Effector memory CD4-positive, alpha-beta T cell (primary cell): Measurements from ENCODE around the gene DTNB.
"Not testable (repeated sequence)": the region's sequence is repeated elsewhere in the genome, so short reads cannot be mapped to it uniquely, and the experiment has no call there.

Experiments used
- DNase-seq, 3 donors: peaks; one replicate each; pipeline ENCODE4 v3.0.0-alpha.2; 2020
- H3K27ac ChIP-seq: 2 replicates; pipeline ENCODE4 v1.7.0; 2013; ENCODE audit warnings: mild to moderate bottlenecking, low read length, moderate library complexity; ENCODE audit not compliant: insufficient read depth, poor library complexity, severe bottlenecking
- H3K27me3 ChIP-seq: replicated peaks from 2 replicates; pipeline ENCODE4 v1.7.0; 2013; ENCODE audit warnings: mild to moderate bottlenecking, low read length; ENCODE audit not compliant: insufficient read depth, control insufficient read depth, poor library complexity, severe bottlenecking
- H3K36me3 ChIP-seq: 2 replicates; pipeline ENCODE4 v1.7.0; 2013; ENCODE audit warnings: mild to moderate bottlenecking, low read length, moderate library complexity; ENCODE audit not compliant: control insufficient read depth, insufficient read depth
- H3K4me1 ChIP-seq: 2 replicates; pipeline ENCODE4 v1.7.0; 2013; ENCODE audit warnings: low read length, mild to moderate bottlenecking; ENCODE audit not compliant: control insufficient read depth, insufficient read depth, poor library complexity, severe bottlenecking
- H3K4me3 ChIP-seq: 2 replicates; pipeline ENCODE4 v1.7.0; 2013; ENCODE audit warnings: low read length, low read depth, mild to moderate bottlenecking; ENCODE audit not compliant: insufficient read depth, poor library complexity, severe bottlenecking
- H3K9me3 ChIP-seq: 2 replicates; pipeline ENCODE4 v1.7.0; 2013; ENCODE audit warnings: mild to moderate bottlenecking, low read length, moderate library complexity; ENCODE audit not compliant: control insufficient read depth

Gene DTNB

DNA sequence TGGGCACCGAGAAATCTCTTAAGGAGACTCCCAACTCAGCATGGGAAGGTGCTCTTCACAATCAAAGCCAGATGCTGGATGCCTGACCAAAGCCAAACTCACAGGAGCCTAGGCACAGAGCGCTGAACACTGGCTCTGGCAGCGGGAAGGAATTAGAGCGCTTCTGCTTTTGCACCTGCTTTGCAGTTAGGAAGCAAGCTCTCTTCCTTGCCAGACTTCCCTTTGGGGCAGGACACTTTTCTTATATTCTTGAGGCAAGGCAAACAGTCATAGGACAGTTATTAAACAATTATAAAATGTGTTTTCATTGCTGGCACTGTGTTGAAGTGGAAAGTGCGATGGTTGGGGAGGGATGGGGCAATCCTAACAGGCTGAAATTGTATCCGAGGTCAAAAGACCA, 252.1 kb downstream of the DTNB start:
- no peak overlapping the region for H3K27ac ChIP-seq
- H3K36me3 ChIP-seq, result no peaks in the 10 kb centered on the region
- H3K4me3 ChIP-seq, result no peak overlapping the region
- H3K27me3 ChIP-seq, result no peaks in the 10 kb centered on the region
- no peak for DNase-seq
- H3K9me3 ChIP-seq, result no peaks in the 10 kb centered on the region
- H3K4me1 ChIP-seq, result no peaks in the 10 kb centered on the region

DNA sequence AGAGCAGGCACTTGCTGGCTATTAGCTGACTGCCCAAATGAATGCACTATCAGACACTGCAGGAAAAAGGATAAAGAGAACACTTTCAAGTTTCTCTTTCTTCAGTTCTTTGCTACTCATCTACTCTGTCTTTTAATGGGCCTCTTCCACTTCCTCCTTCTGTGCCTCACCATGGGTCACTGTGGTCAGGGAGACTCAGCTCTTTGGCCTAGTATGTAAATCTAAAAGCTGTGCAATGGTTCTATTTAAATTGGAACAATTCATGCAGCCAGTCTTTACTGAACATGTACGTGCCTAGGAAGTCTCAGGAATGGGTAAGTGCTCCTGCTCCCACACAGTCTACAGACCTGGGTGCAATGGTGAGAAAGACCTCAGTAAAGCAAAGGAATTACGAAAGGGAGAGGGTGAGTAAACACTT, 252.5 kb downstream of the DTNB start:
- Histone ChIP-seq H3K27ac (no peak overlapping the region), H3K9me3 (no peaks in the 10 kb centered on the region), H3K36me3 (no peaks in the 10 kb centered on the region), H3K27me3 (no peaks in the 10 kb centered on the region), H3K4me3 (no peak overlapping the region), H3K4me1 (no peaks in the 10 kb centered on the region)
- DNase-seq, result no peak

GRCh38 chr2:25419678-25420242, 253.6 kb downstream of the DTNB start:
- Histone ChIP-seq H3K36me3 (no peaks in the 10 kb centered on the region), H3K27me3 (no peaks in the 10 kb centered on the region), H3K4me3 (no peak overlapping the region), H3K4me1 (no peaks in the 10 kb centered on the region), H3K27ac (no peak overlapping the region), H3K9me3 (no peaks in the 10 kb centered on the region)
- no peak for DNase-seq

GRCh38 chr2:25418944-25419677, 254.3 kb downstream of the DTNB start:
- H3K27me3 ChIP-seq, result no peaks in the 10 kb centered on the region
- no peak overlapping the region for H3K4me3 ChIP-seq
- no peaks in the 10 kb centered on the region for H3K9me3 ChIP-seq
- no peak for DNase-seq
- no peaks in the 10 kb centered on the region for H3K36me3 ChIP-seq
- no peaks in the 10 kb centered on the region for H3K4me1 ChIP-seq
- no peak overlapping the region for H3K27ac ChIP-seq

DNA sequence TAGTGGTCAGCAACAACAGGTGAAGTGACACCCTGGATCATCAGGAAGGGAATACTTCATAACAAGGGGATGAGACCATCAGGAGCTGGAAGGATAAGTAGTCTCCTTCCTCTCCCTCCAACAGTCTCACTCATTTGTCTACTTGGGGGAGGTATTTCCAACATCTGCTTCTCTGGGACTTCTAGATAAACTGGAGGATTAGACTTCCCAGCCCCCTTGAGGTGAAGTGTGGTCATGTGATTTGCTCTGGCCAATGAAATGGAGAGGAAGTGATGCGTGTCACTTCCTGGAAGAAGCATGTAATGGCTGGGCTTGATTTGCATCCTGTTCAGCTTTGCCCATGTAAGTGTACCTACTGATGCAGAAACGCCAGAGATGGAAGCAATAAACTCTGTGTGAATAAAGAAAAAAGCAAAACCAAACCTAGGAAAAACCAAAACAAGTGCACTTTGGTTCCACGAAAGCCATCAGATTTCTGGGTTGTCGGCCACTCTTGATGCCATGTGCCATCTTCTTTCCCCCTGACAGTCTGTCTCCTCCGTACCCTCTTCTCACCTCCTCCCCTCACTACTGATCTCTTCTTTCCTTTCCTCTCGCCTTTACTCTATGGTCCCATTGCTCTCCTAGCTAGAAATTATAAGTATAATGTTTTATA, 255.5 kb downstream of the DTNB start:
- no peaks in the 10 kb centered on the region for H3K36me3 ChIP-seq
- no peak overlapping the region for H3K4me3 ChIP-seq
- H3K27me3 ChIP-seq, result no peaks in the 10 kb centered on the region
- no peak overlapping the region for H3K27ac ChIP-seq
- no peaks in the 10 kb centered on the region for H3K4me1 ChIP-seq
- no peaks in the 10 kb centered on the region for H3K9me3 ChIP-seq
- DNase-seq, result no peak

GRCh38 chr2:25416674-25417073, 256.7 kb downstream of the DTNB start:
- no peak overlapping the region for H3K27ac ChIP-seq
- H3K27me3 ChIP-seq, result no peaks in the 10 kb centered on the region
- no peak for DNase-seq
- H3K36me3 ChIP-seq, result no peaks in the 10 kb centered on the region
- H3K9me3 ChIP-seq, result no peaks in the 10 kb centered on the region
- no peaks in the 10 kb centered on the region for H3K4me1 ChIP-seq
- no peak overlapping the region for H3K4me3 ChIP-seq

DNA sequence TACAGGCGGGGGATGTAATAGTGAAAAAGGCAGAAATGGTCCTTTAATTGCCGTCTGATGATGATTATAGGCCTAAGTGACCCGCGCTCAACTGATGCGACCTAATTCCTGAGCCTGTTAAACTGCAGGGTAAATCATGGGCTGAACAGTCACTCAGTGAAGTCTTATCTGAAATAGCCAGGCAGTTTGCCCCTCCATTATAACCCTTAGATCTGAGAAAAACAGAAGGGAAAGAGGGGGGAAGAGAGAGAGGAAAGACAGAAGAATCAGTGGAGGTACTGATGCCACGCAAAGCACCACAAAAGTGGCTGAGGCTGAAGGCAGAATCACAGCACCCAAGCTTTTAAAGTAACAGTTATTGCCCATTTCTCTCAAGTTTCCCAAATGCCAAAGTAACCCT, 258.6 kb downstream of the DTNB start:
- no peaks in the 10 kb centered on the region for H3K27me3 ChIP-seq
- H3K36me3 ChIP-seq, result no peaks in the 10 kb centered on the region
- H3K4me1 ChIP-seq, result no peaks in the 10 kb centered on the region
- no peak overlapping the region for H3K27ac ChIP-seq
- no peak overlapping the region for H3K4me3 ChIP-seq
- no peaks in the 10 kb centered on the region for H3K9me3 ChIP-seq
- no peak for DNase-seq

DNA sequence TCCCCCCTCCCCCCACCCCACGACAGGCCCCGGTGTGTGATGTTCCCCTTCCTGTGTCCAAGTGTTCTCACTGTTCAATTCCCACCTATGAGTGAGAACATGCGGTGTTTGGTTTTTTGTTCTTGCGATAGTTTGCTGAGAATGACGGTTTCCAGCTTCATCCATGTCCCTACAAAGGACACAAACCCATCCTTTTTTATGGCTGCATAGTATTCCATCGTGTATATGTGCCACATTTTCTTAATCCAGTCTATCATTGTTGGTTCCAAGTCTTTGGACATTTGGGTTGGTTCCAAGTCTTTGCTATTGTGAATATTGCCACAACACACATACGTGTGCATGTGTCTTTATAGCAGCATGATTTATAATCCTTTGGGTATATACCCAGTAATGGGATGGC, 260.0 kb downstream of the DTNB start:
- not testable (repeated sequence) for H3K4me1 ChIP-seq, DNase-seq, H3K4me3 ChIP-seq, H3K9me3 ChIP-seq, H3K36me3 ChIP-seq, H3K27me3 ChIP-seq, H3K27ac ChIP-seq

- H3K27ac ChIP-seq, result no peak overlapping the region
- H3K36me3 ChIP-seq, result no peaks in the 10 kb centered on the region
- no peak overlapping the region for H3K4me3 ChIP-seq
- no peak for DNase-seq
- no peaks in the 10 kb centered on the region for H3K27me3 ChIP-seq
- H3K9me3 ChIP-seq, result no peaks in the 10 kb centered on the region
- H3K4me1 ChIP-seq, result no peaks in the 10 kb centered on the region
Observed at GRCh38 chr2:25411753-25412152, 261.6 kb downstream of the DTNB start.

GRCh38 chr2:25411281-25411680, 262.1 kb downstream of the DTNB start:
- Histone ChIP-seq H3K9me3 (no peaks in the 10 kb centered on the region), H3K4me3 (no peak overlapping the region), H3K4me1 (no peaks in the 10 kb centered on the region), H3K27ac (no peak overlapping the region), H3K27me3 (no peaks in the 10 kb centered on the region), H3K36me3 (no peaks in the 10 kb centered on the region)
- no peak for DNase-seq
